HEK293T (cell line): Measurements from ENCODE around the gene VILL.

ENCODE experiments used
- ARNT ChIP-seq: fragments of 450-650 bp; IDR thresholded peaks from 2 replicates; pipeline ENCODE4 v1.6.1; 2017; ENCODE audit warnings: mild to moderate bottlenecking
- ELF4 ChIP-seq: fragments of 450-650 bp; IDR thresholded peaks from 2 replicates; pipeline ENCODE4 v1.6.1; 2017; ENCODE audit warnings: antibody characterized with exemption
- FOXK2 ChIP-seq: fragments of 450-650 bp; IDR thresholded peaks from 2 replicates; pipeline ENCODE4 v1.6.1; 2016; ENCODE audit warnings: mild to moderate bottlenecking
- FOXM1 ChIP-seq: fragments of 450-650 bp; IDR thresholded peaks from 2 replicates; pipeline ENCODE4 v1.6.1; 2017; ENCODE audit warnings: mild to moderate bottlenecking, borderline replicate concordance
- HDGF ChIP-seq: fragments of 450-650 bp; IDR thresholded peaks from 2 replicates; pipeline ENCODE4 v1.6.1; 2017; ENCODE audit warnings: antibody characterized with exemption, borderline replicate concordance
- L3MBTL2 ChIP-seq: fragments of 450-650 bp; conservative IDR thresholded peaks from 2 replicates; pipeline ENCODE4 v1.6.1; 2016; ENCODE audit warnings: mild to moderate bottlenecking
- NFRKB ChIP-seq: fragments of 450-650 bp; IDR thresholded peaks from 2 replicates; pipeline ENCODE4 v1.6.1; 2016; ENCODE audit warnings: mild to moderate bottlenecking, moderate library complexity
- SP1 ChIP-seq: fragments of 450-650 bp; IDR thresholded peaks from 2 replicates; pipeline ENCODE4 v1.6.1; 2017
- SUZ12 ChIP-seq: fragments of 450-650 bp; IDR thresholded peaks from 2 replicates; pipeline ENCODE4 v1.6.1; 2016; ENCODE audit warnings: mild to moderate bottlenecking
- ZNF384 ChIP-seq: fragments of 450-650 bp; IDR thresholded peaks from 2 replicates; pipeline ENCODE4 v1.6.1; 2016
- TF ChIP-seq, protein P1 (sequence below): fragments of 450-650 bp; IDR thresholded peaks from 2 replicates; pipeline ENCODE4 v1.6.1; 2016

DNA sequence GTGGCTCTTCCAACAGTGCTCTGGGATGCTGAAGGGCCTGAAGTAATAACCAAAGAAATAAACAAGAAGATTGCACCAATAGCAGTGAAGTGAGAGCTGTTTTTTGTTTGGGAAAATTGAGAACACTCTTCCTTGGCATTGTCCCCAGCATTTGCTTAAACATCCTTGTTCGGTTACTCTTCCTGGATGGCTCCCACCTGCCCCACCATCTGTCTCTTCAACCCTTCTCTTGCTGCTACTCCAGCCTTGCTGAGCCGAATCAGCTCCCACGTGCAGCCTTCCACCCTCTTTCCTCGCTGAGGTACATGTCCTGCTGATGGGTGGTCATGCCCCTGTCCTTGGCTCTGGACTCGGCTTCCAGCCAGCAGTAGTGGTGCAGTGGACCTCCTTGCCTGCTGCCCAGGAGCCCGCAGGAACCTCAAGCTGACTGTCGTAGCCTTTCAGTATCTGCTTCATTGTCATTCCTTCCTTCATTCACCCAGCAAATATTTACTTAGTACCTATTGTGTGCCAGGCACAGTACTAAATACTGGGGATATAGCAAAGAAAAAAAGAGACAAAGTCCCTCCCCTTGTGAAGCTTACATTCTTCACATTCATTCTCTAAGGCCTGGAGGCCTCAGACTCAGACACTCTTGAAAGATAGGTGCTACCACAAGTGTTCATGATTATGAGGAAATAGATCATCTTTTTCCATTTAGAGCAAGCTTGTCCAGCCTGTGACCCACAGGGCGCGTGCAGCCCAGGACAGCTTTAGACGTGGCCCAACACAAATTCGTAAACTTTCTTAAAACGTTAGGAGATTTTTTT lies 17.1 kb upstream of the VILL start:
- TF ChIP-seq FOXM1 (no peak), ZNF384 (no peak), SUZ12 (no peak), NFRKB (no peak), FOXK2 (no peak), L3MBTL2 (no peak), SP1 (no peak), HDGF (no peak), ELF4 (no peak), ARNT (no peak)
- TF ChIP-seq, protein P1, sequence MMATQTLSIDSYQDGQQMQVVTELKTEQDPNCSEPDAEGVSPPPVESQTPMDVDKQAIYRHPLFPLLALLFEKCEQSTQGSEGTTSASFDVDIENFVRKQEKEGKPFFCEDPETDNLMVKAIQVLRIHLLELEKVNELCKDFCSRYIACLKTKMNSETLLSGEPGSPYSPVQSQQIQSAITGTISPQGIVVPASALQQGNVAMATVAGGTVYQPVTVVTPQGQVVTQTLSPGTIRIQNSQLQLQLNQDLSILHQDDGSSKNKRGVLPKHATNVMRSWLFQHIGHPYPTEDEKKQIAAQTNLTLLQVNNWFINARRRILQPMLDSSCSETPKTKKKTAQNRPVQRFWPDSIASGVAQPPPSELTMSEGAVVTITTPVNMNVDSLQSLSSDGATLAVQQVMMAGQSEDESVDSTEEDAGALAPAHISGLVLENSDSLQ = no peak
